NCI-H748 (cell line): ENCODE results near the gene NPIPB8.
A peak's percentile ranks its signal among the peaks of the same experiment; 100 is the strongest.
"Not testable (repeated sequence)": the region's sequence is repeated elsewhere in the genome, so short reads cannot be mapped to it uniquely, and the experiment has no call there.

Experiments used
- DNase-seq: peaks from one replicate; lab custom pipeline; 2025; ENCODE audit not compliant: unreplicated experiment; lab: John Stamatoyannopoulos, UW

Gene NPIPB8

GRCh38 chr16:28623172-28623711 is 14.6 kb upstream of the NPIPB8 start:
- peak; percentile 85 for DNase-seq

- DNase-seq, result not testable (repeated sequence)
Observed at GRCh38 chr16:28630905-28631304, 7.0 kb upstream of the NPIPB8 start.

- DNase-seq, result not testable (repeated sequence)
Observed at GRCh38 chr16:28636093-28636823, 1.6 kb upstream of the NPIPB8 start.

GRCh38 chr16:28638359-28638758 is 494 bp downstream of the NPIPB8 start:
- not testable (repeated sequence) for DNase-seq

GRCh38 chr16:28639959-28640358 is 2.1 kb downstream of the NPIPB8 start:
- DNase-seq, result not testable (repeated sequence)

GRCh38 chr16:28666264-28666663 is 28.4 kb downstream of the NPIPB8 start:
- not testable (repeated sequence) for DNase-seq

- not testable (repeated sequence) for DNase-seq
Observed at GRCh38 chr16:28667480-28667879, 29.6 kb downstream of the NPIPB8 start.

GRCh38 chr16:28668199-28668598 is 30.3 kb downstream of the NPIPB8 start:
- not testable (repeated sequence) for DNase-seq

- DNase-seq, result not testable (repeated sequence)
Observed at GRCh38 chr16:28688327-28688952, 50.6 kb downstream of the NPIPB8 start.

- not testable (repeated sequence) for DNase-seq
Observed at GRCh38 chr16:28689425-28689824, 51.6 kb downstream of the NPIPB8 start.

- not testable (repeated sequence) for DNase-seq
Observed at GRCh38 chr16:28691722-28692121, 53.9 kb downstream of the NPIPB8 start.

GRCh38 chr16:28693257-28693950 is 55.5 kb downstream of the NPIPB8 start:
- not testable (repeated sequence) for DNase-seq

- DNase-seq, result not testable (repeated sequence)
Observed at GRCh38 chr16:28699792-28700191, 61.9 kb downstream of the NPIPB8 start.

- not testable (repeated sequence) for DNase-seq
Observed at GRCh38 chr16:28700349-28700748, 62.5 kb downstream of the NPIPB8 start.

- not testable (repeated sequence) for DNase-seq
Observed at GRCh38 chr16:28701384-28701783, 63.5 kb downstream of the NPIPB8 start.

- not testable (repeated sequence) for DNase-seq
Observed at GRCh38 chr16:28704246-28704645, 66.4 kb downstream of the NPIPB8 start.
